Fibroblast of the aortic adventitia (primary cell): ENCODE measurements around the gene ST3GAL3. TPM values are rescaled to one million over a fixed set of nuclear protein-coding genes. Genes with fewer than 3 reads are reported as not detected.

ENCODE experiments used
- DNase-seq: peaks from one replicate; pipeline ENCODE4 v3.0.0-alpha.2; 2010; ENCODE audit warnings: low read depth
- H3K4me3 ChIP-seq: 2 replicates; pipeline ENCODE4 v1.5.1; 2011; ENCODE audit warnings: low read depth, mild to moderate bottlenecking, control low read depth, low read length, moderate library complexity
- total RNA-seq: library from RNA; depleted of rRNA; stranded (reverse); fragments of >200 nt; gene quantifications from 2 replicates; pipeline ENCODE4 v1.2.3, GENCODE V29; 2012; ENCODE audit warnings: low replicate concordance
- TF ChIP-seq, protein P1 (sequence below): IDR thresholded peaks from 2 replicates; pipeline ENCODE4 v1.5.1; 2011; ENCODE audit warnings: mild to moderate bottlenecking, low read length, control low read depth, inconsistent platforms; ENCODE audit not compliant: insufficient read depth

Gene ST3GAL3
- total RNA-seq, 1 donor: 24.0 TPM

DNA sequence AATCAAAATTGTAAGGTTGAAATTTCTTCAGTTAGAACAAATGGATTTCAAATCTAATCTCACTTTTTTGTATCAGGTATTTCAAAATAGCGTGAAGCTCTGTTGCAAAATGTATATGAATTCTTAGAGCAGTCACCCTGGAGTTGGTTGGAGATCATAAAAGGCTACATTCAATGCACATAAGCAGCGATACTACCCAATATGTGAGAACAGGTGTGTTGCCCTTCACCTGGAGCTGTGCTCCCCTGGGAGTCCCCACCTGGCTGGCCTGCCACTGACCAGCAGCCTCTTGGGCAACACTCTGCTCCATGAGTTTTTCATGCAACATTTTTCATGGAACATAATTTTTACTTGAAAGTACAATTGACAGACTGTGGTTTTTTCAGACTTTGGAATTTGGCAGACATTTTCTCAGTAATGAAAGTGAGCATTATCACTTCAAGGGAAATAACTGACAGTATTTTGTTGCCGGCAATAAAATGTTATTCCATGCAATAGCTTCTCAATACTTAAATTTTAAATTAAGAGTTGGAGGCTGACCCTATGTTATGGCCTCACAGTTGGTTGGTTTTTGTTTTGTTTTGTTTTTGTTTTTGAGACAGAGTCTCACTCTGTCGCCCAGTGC, 95.1 kb downstream of the ST3GAL3 start:
- H3K4me3 ChIP-seq: no peak overlapping the region
- TF ChIP-seq, protein P1, sequence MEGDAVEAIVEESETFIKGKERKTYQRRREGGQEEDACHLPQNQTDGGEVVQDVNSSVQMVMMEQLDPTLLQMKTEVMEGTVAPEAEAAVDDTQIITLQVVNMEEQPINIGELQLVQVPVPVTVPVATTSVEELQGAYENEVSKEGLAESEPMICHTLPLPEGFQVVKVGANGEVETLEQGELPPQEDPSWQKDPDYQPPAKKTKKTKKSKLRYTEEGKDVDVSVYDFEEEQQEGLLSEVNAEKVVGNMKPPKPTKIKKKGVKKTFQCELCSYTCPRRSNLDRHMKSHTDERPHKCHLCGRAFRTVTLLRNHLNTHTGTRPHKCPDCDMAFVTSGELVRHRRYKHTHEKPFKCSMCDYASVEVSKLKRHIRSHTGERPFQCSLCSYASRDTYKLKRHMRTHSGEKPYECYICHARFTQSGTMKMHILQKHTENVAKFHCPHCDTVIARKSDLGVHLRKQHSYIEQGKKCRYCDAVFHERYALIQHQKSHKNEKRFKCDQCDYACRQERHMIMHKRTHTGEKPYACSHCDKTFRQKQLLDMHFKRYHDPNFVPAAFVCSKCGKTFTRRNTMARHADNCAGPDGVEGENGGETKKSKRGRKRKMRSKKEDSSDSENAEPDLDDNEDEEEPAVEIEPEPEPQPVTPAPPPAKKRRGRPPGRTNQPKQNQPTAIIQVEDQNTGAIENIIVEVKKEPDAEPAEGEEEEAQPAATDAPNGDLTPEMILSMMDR: no peak
- no peak for DNase-seq

DNA sequence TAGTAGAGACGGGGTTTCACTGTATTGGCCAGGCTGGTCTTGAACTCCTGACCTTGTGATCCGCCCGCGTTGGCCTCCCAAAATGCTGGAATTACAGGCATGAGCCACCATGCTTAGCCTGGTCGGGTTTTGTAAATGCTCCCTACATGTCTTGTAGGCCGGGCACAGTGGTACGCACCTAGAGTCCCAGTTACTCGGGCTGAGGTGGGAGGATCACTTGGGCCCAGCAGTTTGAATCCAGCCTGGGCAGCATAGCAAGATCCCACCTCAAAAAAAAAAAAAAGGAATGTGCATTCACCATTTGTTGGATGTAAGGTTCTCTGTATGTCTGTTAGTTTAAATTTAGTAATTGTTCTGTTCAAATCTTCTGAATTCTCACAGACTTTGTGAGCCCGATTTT, 95.8 kb downstream of the ST3GAL3 start:
- TF ChIP-seq, protein P1: no peak
- DNase-seq: no peak
- no peak overlapping the region for H3K4me3 ChIP-seq

DNA sequence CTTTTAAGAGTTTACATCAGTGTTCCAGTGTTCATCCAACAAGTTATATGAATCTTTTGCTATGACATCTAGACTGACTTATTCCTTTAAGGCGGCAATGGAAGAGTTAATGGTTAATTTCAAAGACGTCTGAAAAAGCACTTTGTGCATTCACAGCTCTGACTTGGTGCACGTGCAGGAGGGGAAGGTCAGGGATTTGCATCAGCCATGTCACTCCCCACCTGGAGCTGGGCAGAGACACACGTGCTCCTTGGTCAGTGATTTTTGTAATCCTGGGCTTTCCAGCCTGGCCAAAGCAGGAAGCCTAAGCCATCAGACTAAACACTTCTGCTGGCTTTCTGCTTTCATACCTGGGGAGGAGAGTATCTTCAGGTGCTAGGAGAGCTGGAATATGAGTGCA, 96.3 kb downstream of the ST3GAL3 start:
- no peak for DNase-seq
- H3K4me3 ChIP-seq: no peak overlapping the region
- TF ChIP-seq, protein P1: no peak

DNA sequence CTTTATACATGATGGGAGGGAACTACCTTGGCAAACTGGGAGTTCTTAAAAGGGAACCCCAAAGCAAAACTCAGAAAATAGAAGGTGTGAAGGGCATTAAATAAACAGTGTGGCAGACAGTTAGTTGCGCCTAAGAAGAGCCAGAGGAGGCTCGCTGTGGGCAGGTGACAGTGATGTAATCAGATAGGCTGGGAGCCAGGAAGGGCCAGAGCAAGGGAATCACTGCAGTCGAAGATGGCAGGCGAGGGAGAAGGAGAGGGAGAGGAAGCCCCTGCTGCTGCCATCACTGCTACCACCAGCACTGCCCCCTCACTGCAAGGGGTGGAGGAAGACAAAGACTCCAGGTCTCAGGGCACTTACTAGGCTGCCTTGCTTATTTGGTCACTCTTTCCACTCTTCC, 97.2 kb downstream of the ST3GAL3 start:
- no peak for DNase-seq
- no peak overlapping the region for H3K4me3 ChIP-seq
- TF ChIP-seq, protein P1: no peak

DNA sequence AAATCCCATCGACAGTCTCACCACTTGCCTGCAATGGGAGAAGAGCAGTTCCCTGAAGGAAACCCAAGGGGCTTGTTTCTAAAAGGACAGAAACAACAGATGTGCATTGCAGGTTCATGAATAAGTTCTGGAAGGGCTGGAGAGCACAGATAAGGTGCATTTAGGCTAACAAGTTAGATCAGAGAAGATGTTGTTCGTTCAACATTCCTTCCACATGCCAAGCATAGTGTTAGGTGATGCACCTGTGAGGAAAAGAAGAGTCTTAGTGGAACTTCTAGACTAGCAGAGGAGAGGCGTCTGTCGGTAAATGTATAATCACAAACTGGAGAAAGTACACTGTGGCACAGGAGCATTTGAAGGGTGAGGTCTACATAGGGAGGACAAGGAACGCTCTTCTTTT, 98.0 kb downstream of the ST3GAL3 start:
- no peak for DNase-seq
- TF ChIP-seq, protein P1: no peak
- no peak overlapping the region for H3K4me3 ChIP-seq

DNA sequence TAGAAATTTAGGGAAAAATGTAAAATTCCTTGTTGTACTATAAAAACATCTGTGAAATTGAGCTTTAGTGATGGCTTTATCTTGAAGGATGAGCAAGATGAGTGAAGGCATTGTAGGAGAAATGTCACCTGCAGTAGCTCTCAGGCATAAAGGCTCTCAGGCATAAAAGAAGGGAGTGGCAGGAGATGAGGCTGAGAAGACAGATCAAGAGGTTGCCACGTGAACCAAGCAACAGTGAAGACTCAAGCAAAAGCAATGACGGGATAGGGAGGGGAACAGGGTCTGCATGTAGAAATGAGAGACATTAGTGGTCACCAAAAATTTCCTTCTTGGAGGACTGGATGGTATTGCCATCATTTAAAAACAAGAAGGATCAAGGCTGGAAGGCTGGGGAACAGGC, 98.8 kb downstream of the ST3GAL3 start:
- TF ChIP-seq, protein P1: no peak
- no peak for DNase-seq
- H3K4me3 ChIP-seq: no peak overlapping the region

DNA sequence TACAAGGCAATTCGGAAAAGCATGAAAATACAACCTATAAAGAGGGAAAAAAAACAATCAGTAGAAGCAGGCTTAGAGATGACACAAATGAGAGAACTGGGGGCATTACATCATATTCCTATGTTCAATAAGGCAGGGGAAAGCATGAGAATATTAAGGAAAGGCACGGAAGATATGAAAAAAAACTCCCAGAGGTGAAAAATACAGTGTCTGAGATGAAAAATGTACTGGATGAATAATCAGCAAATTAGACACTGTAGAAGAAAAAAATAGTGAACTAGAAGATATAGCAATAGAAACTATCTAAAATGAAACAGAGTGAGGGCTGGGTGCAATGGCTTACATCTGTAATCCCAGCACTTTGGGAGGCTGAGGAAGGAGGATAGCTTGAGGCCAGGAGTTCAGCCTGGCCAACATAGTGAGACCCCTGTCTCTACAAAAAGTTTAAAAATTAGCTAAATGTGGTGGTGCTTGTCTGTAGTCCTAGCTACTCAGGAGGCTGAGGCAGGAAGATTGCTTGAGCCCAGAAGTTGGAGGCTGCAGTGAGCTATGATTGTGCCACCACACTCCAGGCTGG, 101.8 kb downstream of the ST3GAL3 start:
- TF ChIP-seq, protein P1: no peak
- DNase-seq: no peak
- H3K4me3 ChIP-seq: no peak overlapping the region
